Mononuclear cell (primary cell): Measurements from ENCODE around the gene SYN1. TPM values are rescaled to one million over a fixed set of nuclear protein-coding genes. Genes with fewer than 3 reads are reported as not detected.
A peak's percentile ranks its signal among the peaks of the same experiment; 100 is the strongest.
"Not testable (repeated sequence)": the region's sequence is repeated elsewhere in the genome, so short reads cannot be mapped to it uniquely, and the experiment has no call there.

ENCODE experiments used
- H3K27me3 ChIP-seq: 2 replicates; pipeline ENCODE4 v1.6.0; 2011; ENCODE audit warnings: low read length, control low read depth; ENCODE audit not compliant: insufficient read depth
- H3K4me1 ChIP-seq: 2 replicates; pipeline ENCODE4 v1.5.1; 2011; ENCODE audit warnings: mild to moderate bottlenecking, low read length, control low read depth; ENCODE audit not compliant: insufficient read depth
- H3K4me3 ChIP-seq: 2 replicates; pipeline ENCODE4 v1.5.1; 2011; ENCODE audit warnings: mild to moderate bottlenecking, low read length, moderate library complexity
- H3K9me3 ChIP-seq: 2 replicates; pipeline ENCODE4 v1.5.1; 2011; ENCODE audit warnings: low read depth, mild to moderate bottlenecking, control low read depth, low read length
- total RNA-seq: library from RNA; depleted of rRNA; stranded (reverse); fragments of >200 nt; gene quantifications from one replicate; pipeline ENCODE4 v1.2.3, GENCODE V29; 2012

SYN1 gene
- 0.21 TPM for total RNA-seq

DNA sequence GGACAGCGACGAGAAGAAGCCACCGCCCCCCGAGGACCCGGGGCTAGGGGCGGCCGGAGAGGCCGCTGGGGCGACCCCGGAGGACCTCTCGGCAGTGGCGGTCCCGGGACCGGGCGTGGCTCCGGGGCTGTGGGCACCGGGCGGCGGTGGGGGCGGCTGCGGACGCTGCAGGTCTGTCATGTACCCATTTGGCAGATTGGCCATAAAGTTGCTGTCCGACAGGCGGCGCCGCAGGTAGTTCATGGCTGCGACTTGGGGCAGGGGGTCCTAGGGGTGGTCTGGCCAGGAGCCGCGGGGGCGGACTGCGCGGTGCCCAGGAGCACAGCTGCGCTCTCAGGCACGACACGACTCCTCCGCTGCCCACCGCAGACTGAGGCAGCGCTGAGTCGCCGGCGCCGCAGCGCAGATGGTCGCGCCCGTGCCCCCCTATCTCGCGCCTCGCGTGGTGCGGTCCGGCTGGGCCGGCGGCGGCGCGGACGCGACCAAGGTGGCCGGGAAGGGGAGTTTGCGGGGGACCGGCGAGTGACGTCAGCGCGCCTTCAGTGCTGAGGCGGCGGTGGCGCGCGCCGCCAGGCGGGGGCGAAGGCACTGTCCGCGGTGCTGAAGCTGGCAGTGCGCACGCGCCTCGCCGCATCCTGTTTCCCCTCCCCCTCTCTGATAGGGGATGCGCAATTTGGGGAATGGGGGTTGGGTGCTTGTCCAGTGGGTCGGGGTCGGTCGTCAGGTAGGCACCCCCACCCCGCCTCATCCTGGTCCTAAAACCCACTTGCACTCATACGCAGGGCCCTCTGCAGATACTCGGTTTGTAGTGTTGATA lies at the start of gene SYN1:
TSS of gene SYN1 (minus strand) at position 372 of the 817 bp plus-strand sequence. CDS start at position 243, 129 bp downstream.
- Histone ChIP-seq H3K4me1 (peaks cover 18% of the 10 kb centered on the region), H3K4me3 (peak within 1 kb of the TSS; percentile 6), H3K9me3 (no peaks in the 10 kb centered on the region), H3K27me3 (no peaks in the 10 kb centered on the region)

DNA sequence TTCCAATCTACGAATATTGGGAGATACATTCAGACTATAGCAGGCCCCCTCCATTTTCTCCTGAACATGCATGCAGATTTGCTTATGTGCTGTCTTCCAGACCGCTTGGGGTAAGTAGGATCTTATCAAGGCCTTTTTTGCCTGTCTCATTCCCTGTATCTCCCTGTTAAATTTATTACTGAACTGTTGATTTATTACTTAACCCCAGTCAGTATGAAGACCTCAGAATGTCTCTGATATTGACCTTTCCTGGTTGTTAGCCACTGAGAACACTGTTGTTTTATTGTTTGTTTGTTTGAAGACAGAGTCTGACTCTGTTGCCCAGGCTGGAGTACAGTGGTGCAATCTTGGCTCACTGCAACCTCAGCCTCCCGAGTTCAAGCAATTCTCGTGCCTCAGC lies 46.1 kb upstream of the SYN1 start:
- H3K27me3 ChIP-seq, H3K9me3 ChIP-seq, H3K4me1 ChIP-seq, H3K4me3 ChIP-seq: not testable (repeated sequence)

DNA sequence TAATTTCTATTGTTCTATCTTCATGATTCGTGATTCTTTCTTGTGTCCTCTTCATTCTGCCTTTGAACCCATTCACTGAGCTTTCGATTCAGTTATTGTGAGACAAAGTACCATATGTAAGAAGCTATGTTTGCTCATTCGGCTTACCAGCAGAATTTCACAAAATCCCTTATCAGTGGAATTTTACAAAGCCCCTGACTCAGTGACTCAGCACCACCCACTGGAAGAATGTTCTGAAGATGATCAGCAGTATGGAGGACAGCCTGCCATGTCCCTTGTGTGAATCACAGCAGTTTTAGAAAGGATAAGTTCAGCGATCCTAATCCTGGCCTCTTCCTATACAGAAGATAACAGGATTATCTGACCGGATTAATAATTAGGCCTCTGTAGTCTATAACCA lies 45.1 kb upstream of the SYN1 start:
- Histone ChIP-seq H3K27me3 (no peaks in the 10 kb centered on the region), H3K4me1 (peaks cover under 1% of the 10 kb centered on the region), H3K9me3 (no peaks in the 10 kb centered on the region), H3K4me3 (no peak overlapping the region)

DNA sequence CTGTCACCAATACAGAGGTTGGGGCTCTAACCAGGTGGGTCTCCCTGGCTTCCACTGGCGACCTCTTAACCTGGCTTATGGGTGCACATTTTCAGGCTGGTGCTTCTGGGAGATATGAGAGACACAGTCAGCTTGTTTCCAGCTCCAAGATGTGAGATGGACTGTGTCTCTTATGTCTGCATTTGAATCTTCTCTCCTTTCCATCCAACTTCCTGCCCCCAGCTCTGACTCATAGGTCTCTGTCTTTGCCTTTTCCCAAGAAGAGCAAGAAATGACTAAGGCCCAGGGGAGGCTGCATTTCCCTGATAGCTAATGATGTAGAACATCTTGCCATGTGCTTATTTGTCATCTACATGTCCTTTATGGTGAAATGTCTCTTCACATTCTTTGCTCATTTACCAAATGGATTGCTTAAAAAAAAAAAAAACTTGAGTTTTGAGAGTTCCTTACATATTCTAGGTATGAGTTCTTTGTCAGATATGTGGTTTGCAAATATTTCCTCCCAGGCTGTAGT lies 42.5 kb upstream of the SYN1 start:
- peaks cover 15% of the 10 kb centered on the region for H3K4me1 ChIP-seq
- H3K27me3 ChIP-seq: no peaks in the 10 kb centered on the region
- no peak overlapping the region for H3K4me3 ChIP-seq
- no peaks in the 10 kb centered on the region for H3K9me3 ChIP-seq

DNA sequence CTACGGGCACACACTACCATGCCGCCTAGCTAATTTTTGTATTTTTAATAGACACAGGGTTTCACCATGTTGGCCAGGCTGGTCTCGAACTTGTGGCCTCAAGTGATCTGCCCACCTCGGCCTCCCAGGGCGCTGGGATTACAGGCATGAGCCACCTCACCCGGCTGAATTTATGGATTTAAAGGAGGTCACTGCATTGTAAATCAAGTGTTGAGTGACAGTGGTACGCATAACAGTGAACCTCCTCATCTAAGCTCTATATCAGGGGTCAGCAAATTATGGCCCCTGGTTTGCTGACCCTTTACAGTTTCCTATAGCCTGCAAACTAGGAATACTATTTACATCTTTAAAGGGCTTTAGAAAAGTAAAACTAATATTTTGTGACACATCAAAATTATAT lies 41.9 kb upstream of the SYN1 start:
- no peak overlapping the region for H3K4me3 ChIP-seq
- H3K27me3 ChIP-seq: no peaks in the 10 kb centered on the region
- H3K9me3 ChIP-seq: no peaks in the 10 kb centered on the region
- peaks cover 15% of the 10 kb centered on the region for H3K4me1 ChIP-seq

DNA sequence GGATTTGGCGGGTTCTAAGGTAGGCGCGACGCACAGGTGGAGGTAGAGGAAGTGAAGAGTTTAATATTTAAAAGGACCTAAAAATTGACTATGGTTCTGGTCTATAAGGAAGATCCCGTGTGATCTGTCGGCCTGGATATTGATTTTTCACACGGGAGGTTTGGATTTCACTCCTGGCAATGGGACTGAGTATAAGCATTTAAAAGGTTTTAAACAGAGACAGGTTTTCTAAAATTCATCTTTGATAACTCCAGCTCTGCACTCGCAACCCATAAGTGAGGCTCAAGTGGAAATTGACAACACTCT lies 39.7 kb upstream of the SYN1 start:
- peak overlapping the region; percentile 66 for H3K4me3 ChIP-seq
- H3K27me3 ChIP-seq: no peaks in the 10 kb centered on the region
- peaks cover 15% of the 10 kb centered on the region for H3K4me1 ChIP-seq
- H3K9me3 ChIP-seq: no peaks in the 10 kb centered on the region

DNA sequence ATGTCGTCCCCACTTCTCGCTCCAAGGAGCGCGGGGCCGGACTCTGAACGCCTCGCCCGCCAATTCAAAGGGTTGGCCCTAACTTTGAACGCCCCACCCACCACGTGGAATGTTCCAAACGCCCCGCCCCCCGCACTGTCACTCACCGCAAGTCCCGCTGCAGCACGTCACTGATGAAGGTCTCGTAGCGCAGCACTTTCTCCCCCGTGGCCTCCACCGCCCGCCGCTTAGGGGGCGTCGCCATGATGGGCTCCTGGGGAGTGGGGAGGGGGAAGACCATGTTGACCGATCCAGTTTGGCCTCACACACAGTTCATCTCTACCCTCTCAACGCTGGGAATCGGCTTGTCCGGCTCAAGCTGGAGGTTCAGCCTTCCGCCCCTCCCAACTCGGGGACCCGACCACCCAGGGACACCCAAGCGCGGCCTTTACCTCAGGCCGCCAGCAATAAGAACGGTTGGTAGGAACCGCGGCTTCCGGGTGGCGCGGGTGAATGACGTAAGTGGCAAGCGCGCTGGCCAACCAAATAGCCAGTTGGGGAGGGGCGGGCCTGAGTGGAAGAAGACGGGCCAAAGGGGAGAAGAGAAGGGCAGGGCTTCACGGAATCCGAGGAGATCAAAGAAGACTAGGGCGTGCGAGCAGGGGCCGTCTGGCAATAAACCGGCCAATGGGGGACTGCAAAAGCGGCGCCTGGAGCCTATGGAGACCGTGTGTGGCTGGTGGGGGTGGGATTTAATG lies 39.2 kb upstream of the SYN1 start, which contains the start of gene UXT:
TSS of gene UXT (minus strand) at position 497 of the 737 bp plus-strand sequence. CDS start at position 244, 253 bp downstream.
- H3K4me1 ChIP-seq: peaks cover 15% of the 10 kb centered on the region
- H3K27me3 ChIP-seq: no peaks in the 10 kb centered on the region
- H3K4me3 ChIP-seq: peak within 1 kb of the TSS; percentile 66
- H3K9me3 ChIP-seq: no peaks in the 10 kb centered on the region

DNA sequence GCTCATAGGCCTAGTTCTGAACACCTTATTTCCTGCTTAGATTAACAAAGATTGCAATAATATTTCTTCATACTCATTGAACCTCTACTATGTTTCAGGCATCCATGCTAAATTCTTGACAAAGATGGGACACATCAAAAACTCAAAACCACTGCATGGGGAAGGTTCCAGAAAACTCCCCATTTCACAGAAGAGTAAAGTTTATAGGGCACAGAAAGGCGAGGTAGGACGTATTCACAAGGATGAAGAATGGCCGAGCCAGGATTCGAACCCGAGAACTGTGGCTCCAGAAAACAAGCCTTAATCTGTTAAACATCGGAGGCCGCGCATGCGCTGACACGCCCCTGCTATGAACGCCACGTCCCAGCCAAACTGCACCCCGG lies 38.6 kb upstream of the SYN1 start:
- no peaks in the 10 kb centered on the region for H3K27me3 ChIP-seq
- no peaks in the 10 kb centered on the region for H3K9me3 ChIP-seq
- H3K4me3 ChIP-seq: peak overlapping the region; percentile 66
- H3K4me1 ChIP-seq: peaks cover 15% of the 10 kb centered on the region

DNA sequence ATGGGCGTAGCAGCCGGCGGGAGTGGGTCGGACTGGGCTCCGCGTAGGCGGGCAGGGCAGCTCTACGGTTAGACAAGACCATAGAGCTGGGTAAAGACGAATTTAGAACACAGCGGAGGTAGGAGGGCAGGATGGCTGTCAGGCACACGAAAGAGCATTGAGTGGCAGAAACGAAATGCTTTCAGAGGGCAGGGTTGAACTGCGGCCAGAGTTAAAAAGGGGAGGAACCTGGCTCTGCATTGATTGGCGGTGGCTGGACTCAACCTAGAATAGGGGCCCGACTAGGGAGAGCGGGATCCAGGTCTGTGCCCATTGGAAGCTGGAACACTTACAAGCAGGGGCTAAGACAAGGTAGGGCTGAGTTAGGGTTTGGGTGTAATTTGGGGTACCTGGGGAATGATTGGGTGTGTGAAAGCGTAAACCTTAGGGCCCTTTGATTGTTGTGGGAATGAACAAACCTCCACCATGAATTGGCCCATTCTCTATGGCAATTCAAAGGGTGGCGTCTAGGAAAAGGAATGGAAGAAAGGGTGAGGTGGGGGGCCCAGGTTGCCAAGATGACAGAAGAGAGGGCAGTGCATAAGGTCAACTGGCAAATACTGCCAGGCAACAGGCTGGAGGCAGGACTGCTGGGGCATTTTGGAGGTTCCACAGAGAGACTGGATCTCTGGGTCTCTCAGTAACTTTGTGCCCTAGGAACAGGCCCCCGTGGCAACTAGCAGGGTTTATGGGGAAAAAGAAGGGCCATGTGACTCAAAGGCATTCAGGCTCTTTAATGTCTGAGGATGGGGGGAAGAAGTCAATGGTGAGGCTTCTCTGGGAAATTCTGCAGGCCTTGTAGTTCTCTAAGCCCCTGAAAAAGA lies 31.6 kb upstream of the SYN1 start:
- H3K9me3 ChIP-seq: no peaks in the 10 kb centered on the region
- H3K4me3 ChIP-seq: peak overlapping the region; percentile 58
- peaks cover 19% of the 10 kb centered on the region for H3K4me1 ChIP-seq
- no peaks in the 10 kb centered on the region for H3K27me3 ChIP-seq

DNA sequence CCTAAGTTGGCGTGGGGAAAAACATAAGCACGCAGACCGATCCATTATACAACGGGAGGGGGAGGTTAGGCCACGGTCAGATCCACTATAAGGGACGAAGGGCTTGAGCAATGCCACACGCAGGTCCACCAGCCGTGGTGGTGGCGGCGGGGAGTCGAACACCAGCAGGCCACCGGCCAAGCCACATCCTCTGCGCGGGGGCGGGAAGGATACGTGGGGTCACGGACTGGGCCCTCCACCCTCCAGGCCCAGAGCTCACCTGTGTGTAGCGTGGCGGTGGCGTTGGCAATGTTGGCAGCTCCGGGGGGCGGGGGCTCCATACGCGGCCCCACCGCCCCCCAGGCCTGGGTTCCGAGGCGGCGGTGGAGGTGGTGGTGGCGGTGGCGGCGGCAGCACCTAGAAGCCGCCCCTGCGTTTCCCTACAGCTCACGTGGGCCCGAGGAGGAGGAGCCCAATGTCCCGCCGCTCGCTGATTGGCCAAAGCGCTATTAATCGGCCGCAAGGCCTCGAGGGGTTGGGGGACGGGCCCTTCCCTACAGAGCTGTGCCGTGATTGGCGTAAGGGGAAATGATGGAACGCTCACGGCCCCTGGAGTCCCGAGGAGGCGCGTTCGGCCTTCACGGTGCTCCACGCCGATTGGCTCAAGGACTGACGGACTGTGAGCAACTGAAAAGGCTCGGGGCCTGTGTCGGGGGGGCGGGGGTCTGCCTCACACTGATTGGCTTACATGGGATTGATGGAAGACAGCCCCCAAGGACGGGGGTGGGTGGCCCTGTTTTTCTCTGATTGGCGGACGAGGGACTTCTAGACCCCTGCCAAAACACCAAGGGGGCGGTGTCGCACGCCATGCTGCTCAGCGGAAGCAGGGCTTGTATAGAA lies 30.7 kb upstream of the SYN1 start, which contains the start of gene ELK1:
TSS of gene ELK1 (minus strand) at position 400 of the 879 bp plus-strand sequence. CDS start 9,122 bp downstream, outside the sequence.
- no peaks in the 10 kb centered on the region for H3K27me3 ChIP-seq
- peaks cover 19% of the 10 kb centered on the region for H3K4me1 ChIP-seq
- H3K9me3 ChIP-seq: no peaks in the 10 kb centered on the region
- H3K4me3 ChIP-seq: peak within 1 kb of the TSS; percentile 58

DNA sequence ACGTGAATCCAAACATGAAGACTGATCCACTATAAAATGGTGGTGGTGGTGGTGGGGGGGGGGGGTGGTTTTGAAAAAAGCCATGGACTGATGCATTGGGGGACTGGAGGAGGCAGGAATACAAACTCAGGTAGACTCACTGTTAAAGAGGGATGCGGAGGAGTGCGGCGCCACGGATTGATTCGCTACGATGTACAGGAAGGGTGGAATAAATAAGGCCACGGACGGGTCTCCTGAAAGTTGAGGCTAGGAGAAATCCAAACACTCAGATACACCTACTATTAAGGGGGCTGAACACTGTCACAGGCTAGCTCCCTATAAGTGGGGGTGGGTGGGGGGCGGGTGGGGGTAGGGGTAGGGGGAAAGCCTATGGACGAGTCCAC lies 30.1 kb upstream of the SYN1 start:
- H3K4me3 ChIP-seq: peak overlapping the region; percentile 58
- H3K4me1 ChIP-seq: peaks cover 19% of the 10 kb centered on the region
- H3K9me3 ChIP-seq: no peaks in the 10 kb centered on the region
- no peaks in the 10 kb centered on the region for H3K27me3 ChIP-seq

DNA sequence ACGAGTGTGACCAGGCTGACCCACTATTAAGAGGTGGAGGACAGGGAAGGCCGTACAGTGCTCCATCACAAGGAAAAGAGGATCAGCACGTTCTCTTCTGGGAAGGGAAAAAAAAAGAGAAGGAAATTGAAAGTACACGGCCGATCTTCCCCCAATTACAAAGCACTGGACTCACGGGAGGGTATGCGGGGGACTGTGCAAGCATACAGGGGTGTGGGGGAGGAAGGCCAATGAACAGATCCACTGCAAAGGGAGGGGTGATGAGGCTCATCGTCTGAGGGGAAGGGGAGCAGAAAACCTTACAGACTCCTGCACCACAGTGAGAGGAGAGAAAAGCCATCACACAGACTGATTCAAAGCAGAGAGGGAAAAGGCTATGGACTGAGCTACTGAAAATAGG lies 29.6 kb upstream of the SYN1 start:
- Histone ChIP-seq H3K4me3 (peak overlapping the region; percentile 18), H3K4me1 (peaks cover 19% of the 10 kb centered on the region), H3K27me3 (no peaks in the 10 kb centered on the region), H3K9me3 (no peaks in the 10 kb centered on the region)

DNA sequence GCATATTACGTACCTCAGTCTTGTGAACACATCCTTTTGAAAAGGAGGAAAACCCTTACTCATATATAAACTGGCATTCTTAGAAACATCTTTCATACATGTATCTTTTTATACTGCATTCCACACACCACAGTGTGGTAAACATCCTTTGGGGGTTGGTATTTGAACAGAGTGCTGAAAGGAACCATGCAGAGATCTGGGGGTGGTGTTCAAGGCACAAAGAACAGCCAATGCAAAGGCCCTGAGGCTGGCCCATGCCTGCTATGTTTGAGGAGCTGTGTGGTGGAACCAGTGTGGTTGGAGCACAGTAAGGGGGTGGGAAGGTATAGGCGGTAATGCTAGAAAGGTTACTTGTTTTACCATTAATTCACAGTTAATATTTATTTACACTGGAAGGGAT lies 28.7 kb upstream of the SYN1 start:
- H3K4me1 ChIP-seq: peaks cover 23% of the 10 kb centered on the region
- no peaks in the 10 kb centered on the region for H3K27me3 ChIP-seq
- no peaks in the 10 kb centered on the region for H3K9me3 ChIP-seq
- no peak overlapping the region for H3K4me3 ChIP-seq

DNA sequence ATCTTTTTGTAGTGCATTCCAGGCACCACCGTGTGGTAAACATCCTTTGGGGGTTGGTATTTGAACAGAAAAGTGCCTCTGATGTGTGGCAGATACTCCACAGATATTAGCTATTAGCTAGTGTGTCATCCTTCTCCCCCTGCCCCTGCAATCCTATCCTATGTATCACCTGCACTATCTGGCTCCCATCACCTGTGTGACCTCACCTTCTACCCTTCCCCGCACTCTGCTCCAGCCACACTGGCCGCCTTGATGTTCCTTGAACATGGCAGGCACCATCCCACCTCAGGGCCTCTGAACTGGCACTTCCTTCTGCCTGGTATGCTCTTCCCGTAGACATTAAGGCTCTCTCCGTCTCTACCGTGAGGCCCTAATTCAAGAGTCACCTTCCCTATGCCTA lies 27.0 kb upstream of the SYN1 start:
- peaks cover 23% of the 10 kb centered on the region for H3K4me1 ChIP-seq
- H3K4me3 ChIP-seq: no peak overlapping the region
- no peaks in the 10 kb centered on the region for H3K27me3 ChIP-seq
- no peaks in the 10 kb centered on the region for H3K9me3 ChIP-seq
